Activated CD8-positive, alpha-beta memory T cell treated with anti-CD3 and anti-CD28 coated beads for 36 hours (primary cell): Measurements from ENCODE around the gene LUC7L2. TPM values are rescaled to one million over a fixed set of nuclear protein-coding genes. Genes with fewer than 3 reads are reported as not detected.
"Not testable (repeated sequence)": the region's sequence is repeated elsewhere in the genome, so short reads cannot be mapped to it uniquely, and the experiment has no call there.

Experiments used
- CTCF ChIA-PET: fragments of 350-600 bp; sonication (Branson Sonifier 250); formaldehyde crosslinking; loops from one replicate; lab custom pipeline; 2021; ENCODE audit warnings: antibody characterized with exemption; lab: Charles Lee
- POLR2A ChIA-PET: fragments of 350-600 bp; sonication (Branson Sonifier 250); formaldehyde crosslinking; loops from one replicate; lab custom pipeline; 2021; ENCODE audit warnings: antibody characterized with exemption; lab: Charles Lee
- total RNA-seq, 2 experiments: library from RNA; stranded (reverse); gene quantifications; one replicate each; pipeline ENCODE4 v1.2.3, GENCODE V29; 2021

LUC7L2 gene
- total RNA-seq, 2 experiments from 2014 or later = 147 to 151 TPM

- CTCF ChIA-PET = interaction anchor here (0.6 kb wide), 1 partner anchor 265 kb away, joined by 3 read pairs; no protein-coding TSS in a partner anchor
- POLR2A ChIA-PET = not testable (repeated sequence)
Observed at GRCh38 chr7:139463421-139463820, 103.7 kb downstream of the LUC7L2 start.

DNA sequence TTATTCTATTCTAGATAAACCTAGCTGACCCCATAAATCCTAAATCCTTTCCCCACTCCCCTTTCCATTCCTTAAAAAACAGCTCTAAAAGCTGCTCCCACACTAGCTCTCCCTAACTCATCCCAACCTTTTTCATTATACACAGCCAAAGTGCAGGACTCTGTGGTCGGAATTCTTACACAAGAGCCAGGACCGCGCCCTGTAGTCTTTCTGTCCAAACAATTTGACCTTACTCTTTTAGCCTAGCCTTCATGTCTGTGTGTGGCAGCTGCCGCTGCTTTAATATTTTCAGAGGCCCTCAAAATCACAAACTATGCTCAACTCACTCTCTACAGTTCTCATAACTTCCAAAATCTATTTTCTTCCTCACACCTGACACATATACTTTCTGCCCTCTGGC is 104.8 kb downstream of the LUC7L2 start:
- CTCF ChIA-PET = interaction anchor here (0.6 kb wide), 1 partner anchor 571 kb away, joined by 3 read pairs; no protein-coding TSS in a partner anchor
- POLR2A ChIA-PET = not testable (repeated sequence)

DNA sequence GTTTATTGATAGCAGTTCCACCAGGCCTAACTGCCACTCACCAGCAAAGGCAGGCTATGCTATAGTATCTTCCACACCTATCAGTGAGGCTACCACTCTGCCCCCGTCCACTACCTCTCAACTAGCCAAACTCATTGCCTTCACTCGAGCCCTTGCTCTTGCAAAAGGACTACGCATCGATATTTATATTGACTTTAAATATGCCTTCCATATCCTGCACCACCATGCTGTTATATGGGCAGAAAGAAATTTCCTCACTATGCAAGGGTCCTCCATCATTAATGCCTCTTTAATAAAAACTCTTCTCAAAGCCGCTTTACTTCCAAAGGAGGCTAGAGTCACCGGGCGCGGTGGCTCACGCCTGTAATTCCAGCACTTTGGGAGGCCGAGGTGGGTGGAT is 105.4 kb downstream of the LUC7L2 start:
- POLR2A ChIA-PET, CTCF ChIA-PET: not testable (repeated sequence)

DNA sequence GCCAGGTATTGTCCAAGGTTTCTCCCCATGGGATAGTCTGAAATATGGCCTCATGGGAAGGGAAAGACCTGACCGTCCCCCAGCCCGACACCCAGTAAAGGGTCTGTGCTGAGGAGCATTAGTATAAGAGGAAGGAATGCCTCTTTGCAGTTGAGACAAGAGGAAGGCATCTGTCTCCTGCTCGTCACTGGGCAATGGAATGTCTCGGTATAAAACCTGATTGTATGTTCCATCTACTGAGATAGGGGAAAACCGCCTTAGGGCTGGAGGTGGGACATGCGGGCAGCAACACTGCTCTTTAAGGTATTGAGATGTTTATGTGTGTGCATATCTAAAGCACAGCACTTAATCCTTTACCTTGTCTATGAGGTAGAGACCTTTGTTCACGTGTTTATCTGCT is 108.0 kb downstream of the LUC7L2 start:
- CTCF ChIA-PET, POLR2A ChIA-PET: not testable (repeated sequence)

- CTCF ChIA-PET, POLR2A ChIA-PET: not testable (repeated sequence)
Observed at GRCh38 chr7:139468281-139468680, 108.6 kb downstream of the LUC7L2 start.

DNA sequence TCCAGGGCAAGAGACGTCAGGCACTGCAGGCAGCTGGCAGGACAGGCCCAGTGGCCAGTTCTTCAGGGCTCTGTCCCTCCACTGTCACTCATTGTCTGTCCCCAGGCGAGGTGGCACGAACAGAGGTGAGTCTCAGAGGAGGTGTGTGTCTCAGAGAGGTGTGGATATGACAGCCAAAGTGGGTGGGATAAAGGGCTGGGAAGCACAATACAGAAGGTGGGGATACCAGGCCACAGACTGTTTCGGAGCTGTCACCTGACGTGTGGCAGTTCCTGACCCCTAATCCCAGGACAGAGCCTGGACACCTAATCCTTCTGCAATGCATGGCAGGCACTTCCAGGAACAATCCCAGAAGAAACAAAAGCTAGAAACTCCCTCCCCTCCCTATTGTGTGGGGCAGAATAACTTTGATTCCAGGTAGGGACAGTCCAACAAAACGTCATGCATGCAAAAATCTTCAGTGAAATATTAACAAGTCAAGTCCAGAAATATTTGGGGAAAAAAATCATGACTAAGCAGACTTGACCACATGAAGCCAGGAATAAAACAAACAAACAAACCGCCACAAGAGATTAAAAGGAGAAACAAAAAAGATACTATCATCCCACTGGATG is 112.2 kb downstream of the LUC7L2 start:
- POLR2A ChIA-PET = no interaction called here
- CTCF ChIA-PET = no interaction called here

Other genes with a start within 250 kb of the LUC7L2 start
- 10 to 100 TPM; 10.6 to 12.8 TPM for gene UBN2, start 128.7 kb upstream of the LUC7L2 start, total RNA-seq
- gene FMC1, start 18.6 kb upstream of the LUC7L2 start, total RNA-seq = 1 to 10 TPM; 9.0 to 9.3 TPM
- under 1 TPM; 0.23 to 0.46 TPM for gene KLRG2, start 123.8 kb downstream of the LUC7L2 start, total RNA-seq
- not detected for gene CLEC2L, start 163.8 kb downstream of the LUC7L2 start, total RNA-seq